HepG2 (cell line): ENCODE results near the gene DGCR2. TPM values are rescaled to one million over a fixed set of nuclear protein-coding genes. Genes with fewer than 3 reads are reported as not detected.
A peak's percentile ranks its signal among the peaks of the same experiment; 100 is the strongest.

Experiments
- CENPX ChIP-seq: sonication (generic); formaldehyde crosslinking; IDR thresholded peaks from 2 replicates; pipeline ENCODE4 v1.9.0; 2021; ENCODE audit warnings: mild to moderate bottlenecking, missing genetic modification reagents, moderate library complexity
- DMTF1 ChIP-seq: sonication (generic); formaldehyde crosslinking; IDR thresholded peaks from 2 replicates; pipeline ENCODE4 v1.4.0; 2020; ENCODE audit warnings: mild to moderate bottlenecking, missing genetic modification reagents
- ELF3 ChIP-seq: IDR thresholded peaks from 2 replicates; pipeline ENCODE4 v1.6.1; 2016; ENCODE audit warnings: missing genetic modification reagents, missing compliant biosample characterization
- GABPA ChIP-seq, 2 experiments: IDR thresholded peaks; 2 replicates each; pipeline ENCODE4 v1.6.1; 2011 to 2016; ENCODE audit warnings: low read depth in 2 of 2, low read length in 1 of 2, missing biosample characterization in 1 of 2, missing genetic modification characterization in 1 of 2
- KLF9 ChIP-seq: IDR thresholded peaks from 2 replicates; pipeline ENCODE4 v1.6.1; 2016; ENCODE audit warnings: low read depth
- PBX2 ChIP-seq: IDR thresholded peaks from 2 replicates; pipeline ENCODE4 v1.6.1; 2016; ENCODE audit warnings: control low read depth
- PRMT3 ChIP-seq: sonication (generic); formaldehyde crosslinking; IDR thresholded peaks from 2 replicates; pipeline ENCODE4 v1.8.1; 2022; ENCODE audit warnings: low read depth, mild to moderate bottlenecking, moderate library complexity, missing genetic modification reagents, borderline replicate concordance
- RNF219 ChIP-seq: sonication (generic); formaldehyde crosslinking; IDR thresholded peaks from 2 replicates; pipeline ENCODE4 v1.5.0; 2020; ENCODE audit warnings: mild to moderate bottlenecking, missing genetic modification reagents
- TFDP2 ChIP-seq: sonication (generic); formaldehyde crosslinking; IDR thresholded peaks from 2 replicates; pipeline ENCODE4 v1.4.0; 2020; ENCODE audit warnings: missing genetic modification reagents
- TRAFD1 ChIP-seq: sonication (generic); formaldehyde crosslinking; IDR thresholded peaks from 2 replicates; pipeline ENCODE4 v1.5.1; 2020; ENCODE audit warnings: missing genetic modification reagents, mild to moderate bottlenecking, borderline replicate concordance
- U2AF2 ChIP-seq: fragments of 200-400 bp; formaldehyde crosslinking; IDR thresholded peaks from 2 replicates; pipeline ENCODE4 v1.6.1; 2017; ENCODE audit warnings: low read depth, mild to moderate bottlenecking, low read length
- ZNF10 ChIP-seq: sonication (generic); formaldehyde crosslinking; IDR thresholded peaks from 2 replicates; pipeline ENCODE4 v1.4.0; 2020; ENCODE audit warnings: mild to moderate bottlenecking, low read depth, missing genetic modification reagents, borderline replicate concordance
- ZNF354B ChIP-seq: sonication (generic); formaldehyde crosslinking; IDR thresholded peaks from 2 replicates; pipeline ENCODE4 v1.8.0; 2022; ENCODE audit warnings: mild to moderate bottlenecking, missing genetic modification reagents
- ZNF800 ChIP-seq: sonication (generic); formaldehyde crosslinking; IDR thresholded peaks from 2 replicates; pipeline ENCODE4 v1.4.0; 2020; ENCODE audit warnings: missing genetic modification reagents
- polyA plus RNA-seq, 8 experiments: library from polyadenylated mRNA; depleted of rRNA in 3 of 8; stranded (reverse) in 7 of 8; unstranded in 1 of 8; fragments of >200 nt; fragmentation: Illumina TruSeq in 4 of 8; extraction: Trizol in 4 of 8; gene quantifications; 2 replicates each; pipeline versions ENCODE4 v1.2.1 to v1.2.3, GENCODE V29; 2011 to 2016; ENCODE audit warnings: low read depth in 4 of 8, missing spikeins in 1 of 8, mixed read lengths in 1 of 8; ENCODE audit not compliant: insufficient read depth in 1 of 8
- total RNA-seq, 5 experiments: library from RNA; depleted of rRNA; stranded (reverse); fragments of >200 nt; fragmentation: Illumina TruSeq; extraction: Trizol; gene quantifications; 2 replicates each; pipeline ENCODE4 v1.2.3, GENCODE V29; 2016; ENCODE audit warnings: low read depth in 1 of 5

DGCR2 gene
- total and polyA plus RNA-seq, 2 of the 13 experiments (the other 11 are each of a cell fraction or from before 2014, with no cell fraction given): 23.1 to 35.3 TPM

GRCh38 chr22:18994701-18995326 is 127.4 kb downstream of the DGCR2 start (continued):
- TF ChIP-seq ZNF800 (CRISPR knock-in tag): no peak
- TF ChIP-seq GABPA (IDR thresholded peaks at IDR 0.05; ENCODE audit: low read depth, low read length): no peak
- TF ChIP-seq GABPA (CRISPR knock-in tag; IDR thresholded peaks at IDR 0.05; ENCODE audit: low read depth): no peak
- no peak for TF ChIP-seq CENPX (CRISPR knock-in tag)
- peak; percentile 59; the same call in 1 of the 2 replicates for TF ChIP-seq PBX2
- TF ChIP-seq TFDP2 (CRISPR knock-in tag): peak; percentile 19; the same call in 1 of the 2 replicates
- TF ChIP-seq RNF219: no peak
- no peak for TF ChIP-seq U2AF2
- TF ChIP-seq TRAFD1 (CRISPR knock-in tag): no peak
- no peak for TF ChIP-seq DMTF1 (CRISPR knock-in tag)
- no peak for TF ChIP-seq ZNF10 (CRISPR knock-in tag)
- TF ChIP-seq ELF3: 0 out of 2 replicates have a peak, but pooled peaks have one; percentile 9
- no peak for TF ChIP-seq PRMT3
- TF ChIP-seq ZNF354B (CRISPR knock-in tag): no peak
- TF ChIP-seq KLF9 (CRISPR knock-in tag): no peak
